DOHH2 (cell line): ENCODE results near the gene RAET1E.

ENCODE experiments used
- EZH2phosphoT487 ChIP-seq: fragments of 200-600 bp; sonication (generic); IDR thresholded peaks from 2 replicates; pipeline ENCODE4 v1.6.1; 2017; ENCODE audit warnings: borderline replicate concordance, mild to moderate bottlenecking, antibody characterized with exemption, low read length, moderate library complexity, mixed read lengths
- TF ChIP-seq, protein P1 (sequence below): fragments of 200-600 bp; sonication (generic); IDR thresholded peaks from one replicate; pipeline ENCODE4 v1.5.1; 2014; ENCODE audit warnings: antibody characterized with exemption, mild to moderate bottlenecking, low read depth, low read length; ENCODE audit not compliant: poor library complexity, severe bottlenecking

- TF ChIP-seq, protein P1, sequence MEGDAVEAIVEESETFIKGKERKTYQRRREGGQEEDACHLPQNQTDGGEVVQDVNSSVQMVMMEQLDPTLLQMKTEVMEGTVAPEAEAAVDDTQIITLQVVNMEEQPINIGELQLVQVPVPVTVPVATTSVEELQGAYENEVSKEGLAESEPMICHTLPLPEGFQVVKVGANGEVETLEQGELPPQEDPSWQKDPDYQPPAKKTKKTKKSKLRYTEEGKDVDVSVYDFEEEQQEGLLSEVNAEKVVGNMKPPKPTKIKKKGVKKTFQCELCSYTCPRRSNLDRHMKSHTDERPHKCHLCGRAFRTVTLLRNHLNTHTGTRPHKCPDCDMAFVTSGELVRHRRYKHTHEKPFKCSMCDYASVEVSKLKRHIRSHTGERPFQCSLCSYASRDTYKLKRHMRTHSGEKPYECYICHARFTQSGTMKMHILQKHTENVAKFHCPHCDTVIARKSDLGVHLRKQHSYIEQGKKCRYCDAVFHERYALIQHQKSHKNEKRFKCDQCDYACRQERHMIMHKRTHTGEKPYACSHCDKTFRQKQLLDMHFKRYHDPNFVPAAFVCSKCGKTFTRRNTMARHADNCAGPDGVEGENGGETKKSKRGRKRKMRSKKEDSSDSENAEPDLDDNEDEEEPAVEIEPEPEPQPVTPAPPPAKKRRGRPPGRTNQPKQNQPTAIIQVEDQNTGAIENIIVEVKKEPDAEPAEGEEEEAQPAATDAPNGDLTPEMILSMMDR, result no peak
- TF ChIP-seq EZH2phosphoT487, result no peak
Observed at GRCh38 chr6:149935246-149935645, 37.3 kb upstream of the RAET1E start.
